Activated gamma-delta T cell (primary cell): Measurements from ENCODE around the gene RAB1A.

Experiments
- DNase-seq: peaks from one replicate; lab custom pipeline; 2025; lab: John Stamatoyannopoulos, UW

RAB1A gene

DNA sequence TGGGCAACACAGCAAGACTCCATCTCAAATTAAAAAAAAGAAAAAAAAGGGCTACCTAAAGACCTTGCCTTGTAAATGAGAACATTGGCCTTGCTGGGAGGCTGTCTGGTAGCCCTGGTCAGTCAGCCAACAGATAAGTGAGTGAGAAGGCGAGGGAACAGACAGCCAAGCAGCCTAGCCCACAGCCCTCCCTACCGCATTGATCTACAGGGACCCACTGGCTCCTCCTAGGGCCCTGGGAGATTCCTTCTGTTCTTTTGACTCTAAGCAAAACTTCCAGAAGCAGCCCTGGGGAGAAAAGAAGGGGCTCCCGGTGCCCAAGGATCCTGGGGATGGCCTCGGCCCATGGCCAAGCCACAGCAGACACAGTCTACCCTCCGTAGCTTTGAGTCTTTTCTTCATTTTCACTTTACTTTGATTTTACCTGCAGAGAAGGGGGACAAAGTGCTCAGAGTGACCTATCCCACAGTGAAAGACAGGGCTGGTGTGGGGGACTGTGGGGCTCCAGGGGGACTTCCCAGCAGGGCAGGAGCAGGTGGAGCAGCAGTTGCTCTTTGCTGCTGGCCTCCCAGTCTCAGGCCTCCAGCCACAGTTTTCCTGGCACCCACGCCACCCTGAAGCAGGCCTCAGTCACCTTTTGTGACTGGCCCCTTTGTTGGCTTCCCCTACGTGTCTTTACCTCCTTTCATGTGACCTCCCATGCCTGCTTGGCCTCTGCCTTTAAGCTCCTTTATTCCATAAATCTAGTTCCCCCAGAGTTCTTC is 68.6 kb downstream of the RAB1A start:
- no peak for DNase-seq

DNA sequence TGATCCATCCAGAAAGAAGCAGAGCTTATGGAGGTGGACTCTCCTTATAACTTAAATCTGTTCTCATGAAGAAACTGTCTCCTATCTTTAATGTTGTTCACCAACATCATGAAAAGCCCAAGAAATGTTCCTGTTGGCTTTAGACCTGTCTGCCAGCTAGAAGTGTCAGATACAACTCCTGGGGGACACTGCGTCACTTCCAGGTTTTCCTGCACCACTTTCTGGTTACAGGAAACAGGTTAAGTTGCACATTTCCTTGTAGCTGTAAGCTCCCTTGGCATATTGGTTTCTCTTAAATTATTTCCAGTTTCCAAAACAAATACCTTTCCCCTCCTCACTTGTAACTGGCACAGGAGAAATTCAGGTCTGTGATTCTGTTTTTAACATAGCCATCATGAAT is 70.8 kb downstream of the RAB1A start:
- DNase-seq = no peak

DNA sequence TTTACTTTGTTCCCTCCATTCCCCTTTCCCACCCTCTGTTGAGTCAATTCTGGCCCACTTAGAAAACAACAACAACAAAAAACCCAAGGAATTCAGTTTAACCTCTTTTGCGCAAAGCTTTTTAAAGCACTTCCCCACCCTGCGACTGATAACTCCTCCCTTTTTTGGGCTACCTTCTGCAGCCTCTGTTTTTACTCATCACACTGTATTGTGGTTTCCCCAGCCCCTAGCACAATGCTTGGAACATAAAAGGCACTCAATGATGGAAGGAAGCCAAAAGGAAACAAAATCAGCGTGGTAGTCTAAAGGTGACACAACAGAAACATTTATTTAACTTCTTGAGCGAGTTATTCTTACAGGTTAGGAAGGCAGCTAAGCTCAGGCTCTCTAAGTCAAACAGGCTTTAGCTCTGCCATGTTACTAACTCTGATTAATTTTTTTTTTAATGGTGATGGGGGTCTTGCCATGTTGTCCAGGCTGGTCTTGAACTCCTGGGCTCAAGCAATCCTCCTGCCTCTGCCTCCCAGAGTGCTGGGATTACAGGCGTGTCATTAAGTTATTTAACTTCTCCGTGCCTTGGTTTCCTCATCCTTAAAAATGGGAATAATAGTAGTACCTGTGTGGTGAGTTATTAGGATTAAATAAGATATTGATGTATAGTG is 72.4 kb downstream of the RAB1A start:
- DNase-seq = no peak

DNA sequence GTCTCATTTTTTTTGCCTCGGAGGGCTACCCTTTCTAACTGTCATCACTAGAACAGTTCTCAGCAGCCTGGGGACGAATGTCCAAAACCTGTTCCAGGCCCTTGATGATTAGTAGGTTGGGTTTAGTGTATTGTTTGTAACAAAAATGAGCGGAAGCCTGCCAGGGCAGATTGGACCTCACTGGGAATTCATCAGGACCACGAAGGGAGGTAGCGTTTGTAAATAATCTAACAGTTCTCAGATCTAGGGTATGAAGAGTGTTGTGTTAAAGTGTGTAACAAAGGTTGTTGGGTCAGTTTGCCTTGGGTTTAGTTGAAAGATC is 72.9 kb downstream of the RAB1A start:
- no peak for DNase-seq

DNA sequence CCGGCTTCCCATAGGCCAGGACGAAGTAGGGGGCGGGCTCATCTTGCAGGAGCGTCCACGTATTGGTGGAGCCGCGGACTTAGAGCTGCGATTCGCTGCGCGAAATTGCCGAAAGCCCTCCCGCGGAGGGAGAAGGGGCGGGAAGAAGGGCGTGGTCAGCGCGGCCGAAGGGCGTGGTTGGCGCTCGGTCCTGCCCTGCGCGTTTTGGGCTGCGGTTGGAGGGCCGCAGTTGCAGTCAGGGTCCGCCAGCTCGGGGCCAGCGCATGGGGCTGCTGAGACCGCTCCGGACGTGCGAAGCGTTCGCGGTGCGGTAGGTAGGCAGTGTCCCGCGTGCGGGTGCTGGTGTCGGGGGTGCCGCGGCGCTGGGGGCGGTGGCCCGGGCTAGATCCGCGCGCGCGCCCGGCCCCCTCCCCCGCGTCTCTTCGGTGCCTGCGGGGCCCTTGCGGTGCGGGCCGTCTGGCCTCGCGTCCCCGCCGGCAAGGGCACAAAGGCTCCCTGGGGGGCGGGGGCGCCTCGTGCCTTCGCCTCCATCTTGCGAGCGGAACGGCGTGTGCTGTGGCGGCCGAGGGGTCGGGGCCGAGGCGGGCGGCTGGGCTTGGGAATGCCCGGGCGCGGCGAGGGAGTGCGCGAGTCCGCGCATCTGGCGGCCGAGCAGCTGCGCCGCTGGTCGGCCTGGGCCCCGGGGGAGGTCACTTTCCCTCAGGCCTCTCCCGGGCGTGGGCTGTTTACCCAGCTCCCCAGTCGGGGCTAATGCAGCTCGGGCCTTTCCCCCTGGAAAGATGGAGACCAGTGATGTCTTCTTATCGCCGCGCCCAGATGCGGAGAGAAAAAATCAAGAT is 73.5 kb downstream of the RAB1A start, which contains the start of gene CEP68:
TSS of gene CEP68 (plus strand) at position 202 of the 839 bp plus-strand sequence. CDS start 13,029 bp downstream, outside the sequence.
- peak; percentile 81 for DNase-seq

DNA sequence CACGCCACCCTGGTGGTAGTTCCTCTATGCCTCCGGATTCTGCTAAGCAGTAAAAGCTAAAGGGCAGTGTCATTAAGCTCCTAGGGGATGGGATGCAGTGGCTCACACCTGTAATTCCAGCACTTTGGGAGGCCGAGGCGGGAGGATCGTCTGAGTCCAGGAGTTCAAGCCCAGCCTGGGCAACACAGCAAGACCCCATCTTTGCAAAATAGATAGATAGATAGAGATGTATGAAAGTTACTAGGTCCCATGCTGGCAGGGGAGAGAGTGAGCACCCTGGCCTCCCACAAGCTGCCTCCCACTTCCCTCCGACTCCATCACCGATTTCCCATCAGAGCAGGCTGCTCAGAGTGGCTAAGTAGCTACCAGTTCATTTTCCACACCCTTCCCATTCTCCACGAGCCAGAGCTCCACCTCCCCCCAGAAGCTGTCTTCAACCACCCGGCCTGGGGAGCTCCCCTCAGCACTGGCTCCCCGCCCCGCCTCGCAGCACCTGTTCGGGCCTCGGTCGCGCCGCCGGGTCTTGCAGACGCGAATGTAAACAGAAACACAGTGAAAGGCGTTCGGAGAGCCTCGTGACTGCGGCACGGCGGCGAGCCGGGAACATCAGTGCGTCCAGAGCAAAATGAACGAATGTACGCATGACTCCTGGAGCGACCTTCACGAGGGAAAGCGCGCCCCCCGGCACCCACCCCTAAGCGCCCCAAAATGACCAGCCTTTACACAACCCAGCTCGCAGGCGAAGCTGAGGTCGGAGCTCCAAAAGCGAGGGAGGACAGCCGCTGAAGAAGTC is 74.3 kb downstream of the RAB1A start:
- DNase-seq = peak; percentile 60

DNA sequence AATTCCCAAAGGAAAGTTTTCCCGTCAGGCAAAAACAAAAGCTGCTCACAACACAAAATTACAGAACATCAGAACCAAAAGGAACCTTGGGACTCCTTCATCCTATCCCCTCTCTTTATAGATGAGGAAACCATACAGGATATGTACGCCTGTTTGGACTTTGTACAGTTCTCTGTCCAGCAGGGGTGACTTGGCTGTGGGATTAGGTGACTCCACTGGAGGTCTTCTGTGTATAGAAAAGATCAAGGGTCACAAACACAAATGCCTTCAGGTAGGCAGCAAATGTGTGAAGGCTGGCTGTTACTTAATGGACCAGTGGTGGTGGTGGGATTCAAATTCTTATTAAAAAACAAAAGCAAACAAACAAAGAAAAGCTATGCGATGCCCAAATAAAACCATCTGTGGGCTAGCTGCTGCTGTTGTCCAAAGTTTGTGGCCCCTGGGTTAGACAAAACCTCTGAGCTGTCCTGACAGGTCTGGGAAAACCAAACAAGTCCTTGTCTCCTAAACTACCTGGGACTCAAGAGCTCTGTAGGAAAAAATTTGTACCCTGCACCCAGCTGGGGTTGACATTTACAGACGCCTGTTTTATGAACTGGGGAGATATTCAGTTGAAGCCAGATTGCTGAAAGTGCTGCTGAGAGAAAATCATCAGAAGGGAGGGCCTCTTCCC is 75.0 kb downstream of the RAB1A start:
- DNase-seq = no peak

DNA sequence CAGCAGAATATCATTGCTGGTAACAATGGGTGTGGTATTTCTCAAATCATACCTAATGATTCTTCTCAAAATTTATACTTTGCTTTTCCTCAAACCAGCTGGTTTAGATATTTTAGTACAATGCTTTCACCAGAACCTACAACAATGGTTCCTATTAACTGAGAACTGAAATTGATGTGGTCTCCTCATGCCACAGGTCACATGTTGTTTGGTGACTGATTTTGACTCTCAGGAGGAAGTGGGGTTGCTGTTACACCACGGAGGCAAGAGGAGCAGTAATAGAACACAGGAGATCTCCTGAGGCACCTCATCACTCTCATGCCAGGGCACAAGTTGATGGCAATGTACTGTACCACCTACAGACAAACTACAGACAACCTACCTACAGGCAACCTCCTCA is 76.7 kb downstream of the RAB1A start:
- DNase-seq = no peak

DNA sequence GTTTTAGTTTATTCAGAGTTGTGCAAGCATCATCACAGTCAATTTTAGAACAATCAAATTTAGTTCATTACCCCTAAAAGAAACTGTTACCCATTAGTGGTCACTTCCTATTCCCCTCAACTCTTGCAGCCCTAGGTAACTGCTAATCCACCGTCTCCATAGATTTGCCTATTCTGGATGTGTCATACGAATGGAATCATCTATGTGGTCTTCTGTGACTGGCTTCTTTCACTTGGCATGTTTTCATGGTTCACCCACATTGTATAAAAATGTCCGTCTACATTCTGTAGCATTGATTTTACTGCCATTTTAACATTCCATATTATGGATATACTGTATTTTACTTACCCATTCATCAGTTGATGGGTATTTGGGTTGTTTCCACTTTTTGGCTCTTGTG is 79.0 kb downstream of the RAB1A start:
- DNase-seq = no peak

DNA sequence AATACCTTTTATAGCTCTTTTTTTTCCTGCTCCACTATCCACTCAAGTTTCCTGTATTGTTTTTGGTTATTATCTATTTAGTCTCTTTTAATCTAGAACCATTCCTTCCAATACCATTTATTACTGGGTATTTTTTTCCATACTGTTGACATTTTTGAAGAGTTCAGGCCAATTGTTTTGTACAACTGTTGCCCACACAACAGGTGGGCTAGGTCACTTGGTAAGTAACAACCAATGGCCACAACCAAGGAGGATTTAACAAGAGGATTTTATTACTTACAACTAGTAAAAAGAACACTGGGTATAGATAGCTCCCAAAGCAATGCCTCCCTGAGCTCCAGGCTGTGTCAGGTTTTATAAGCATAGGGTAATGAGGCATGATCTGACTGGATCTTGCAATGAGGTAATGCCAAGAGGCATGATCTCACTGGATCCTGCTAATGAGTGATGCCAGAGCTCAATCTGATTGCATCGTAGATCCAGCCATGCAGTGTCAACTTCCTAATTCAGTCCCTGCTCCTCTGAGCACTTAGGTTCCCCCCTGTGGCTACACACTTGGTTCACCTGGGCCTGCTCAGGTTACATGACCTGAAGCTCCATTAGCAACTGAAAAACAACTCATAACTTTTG is 80.8 kb downstream of the RAB1A start:
- DNase-seq = no peak

DNA sequence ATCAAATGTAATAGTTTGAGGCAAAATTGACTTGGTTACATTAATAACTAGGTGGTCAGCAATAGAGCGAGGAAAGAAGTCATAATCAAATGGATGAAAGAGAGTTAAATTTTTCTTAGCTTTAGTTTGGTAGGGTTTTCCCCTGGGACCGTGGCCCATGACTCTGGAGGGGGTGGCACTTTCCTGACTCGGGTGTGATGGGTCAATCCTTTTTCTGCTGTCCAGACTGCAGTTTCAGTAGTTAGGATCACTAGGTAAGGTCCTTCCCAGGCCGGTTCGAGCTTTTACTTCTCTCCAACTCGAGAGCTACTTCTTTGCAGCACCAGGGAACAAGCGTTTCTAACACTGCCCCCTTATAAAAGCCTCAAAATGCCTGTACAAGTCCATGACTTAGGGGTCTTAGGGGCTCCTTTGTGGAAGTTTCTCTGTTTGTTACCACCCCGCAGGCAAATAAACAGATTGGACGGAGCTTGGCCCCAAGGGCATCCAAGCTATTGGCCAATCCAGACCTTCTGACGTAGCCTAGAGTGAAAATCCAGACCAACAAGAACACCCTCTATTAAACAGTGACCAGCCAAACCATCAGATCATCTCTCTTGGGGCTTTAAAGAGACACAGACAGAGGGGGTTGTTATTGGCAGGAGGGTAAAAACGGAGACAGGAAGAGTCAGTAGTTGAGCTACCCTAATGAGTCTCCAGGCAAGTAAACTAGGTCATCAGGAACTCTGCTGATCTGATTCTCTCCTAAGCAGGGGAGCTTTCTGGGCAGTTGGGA is 83.1 kb downstream of the RAB1A start:
- DNase-seq = no peak

DNA sequence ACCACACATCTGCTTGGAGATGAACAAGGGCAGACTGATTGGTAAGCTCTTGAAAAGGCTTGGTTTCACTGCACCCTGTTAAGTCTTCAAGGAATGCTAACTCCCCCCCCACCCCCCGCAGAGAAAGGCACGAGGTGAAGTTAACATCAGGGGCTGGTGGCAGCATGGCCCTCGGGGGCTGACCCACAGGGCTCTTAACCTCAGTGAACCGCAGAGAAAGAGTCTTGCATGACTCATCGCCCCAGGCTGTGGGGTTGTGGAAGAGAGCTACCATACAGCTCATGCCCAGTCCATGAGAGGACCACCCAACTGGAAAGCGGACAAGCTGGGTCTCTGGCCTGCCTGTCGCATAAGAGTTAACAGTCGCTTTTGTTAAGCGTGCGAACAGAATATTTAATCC is 84.3 kb downstream of the RAB1A start:
- no peak for DNase-seq

DNA sequence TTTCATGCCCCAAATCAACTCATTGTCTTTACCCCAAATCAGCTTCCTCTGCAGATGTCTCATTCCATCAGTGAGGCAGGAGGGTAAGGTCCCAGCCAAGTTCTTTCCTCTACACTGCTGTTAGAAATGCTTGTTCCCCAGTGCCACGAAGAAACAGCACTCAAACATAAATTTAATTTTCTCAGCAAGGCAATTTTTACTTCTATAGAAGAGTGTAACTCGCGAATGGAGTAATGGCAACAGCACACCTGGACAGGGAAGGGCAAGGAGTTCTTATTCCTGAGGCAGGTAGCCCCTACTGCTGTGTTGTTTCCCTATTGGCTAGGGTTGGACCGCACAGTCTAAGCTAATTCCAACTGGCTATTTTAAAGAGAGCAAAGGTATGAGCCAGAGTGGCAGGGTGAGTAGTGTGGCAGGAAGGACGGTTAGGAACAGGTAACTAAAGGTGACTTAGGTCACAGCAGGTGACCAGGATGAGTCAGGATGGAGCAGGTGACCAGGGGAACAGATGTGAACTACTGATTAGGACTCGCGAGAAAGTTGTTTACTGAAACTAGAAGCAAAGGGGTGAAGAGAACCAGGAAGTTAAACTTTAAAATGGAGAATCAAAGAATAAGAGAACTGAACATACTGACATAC is 85.7 kb downstream of the RAB1A start:
- DNase-seq = no peak

DNA sequence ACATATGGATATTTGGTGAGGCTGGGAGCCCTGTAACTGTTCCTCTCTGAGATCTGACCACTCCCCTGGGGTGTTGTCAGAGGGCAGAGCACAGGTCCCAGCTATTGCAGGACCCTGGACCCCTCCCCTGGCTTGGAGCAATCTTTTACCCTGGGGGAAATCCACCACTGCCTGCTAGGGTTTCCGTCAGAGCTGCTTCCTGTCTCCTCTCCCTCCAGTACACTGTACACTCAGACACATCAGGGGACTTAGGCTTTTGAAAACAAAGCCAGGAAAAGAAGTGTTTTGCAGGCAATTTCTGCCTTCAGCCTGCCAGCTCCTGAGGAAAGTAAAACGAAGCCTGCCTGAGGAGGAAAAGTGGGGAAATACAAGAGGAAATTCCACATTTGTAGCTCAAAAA is 86.9 kb downstream of the RAB1A start:
- DNase-seq = no peak

DNA sequence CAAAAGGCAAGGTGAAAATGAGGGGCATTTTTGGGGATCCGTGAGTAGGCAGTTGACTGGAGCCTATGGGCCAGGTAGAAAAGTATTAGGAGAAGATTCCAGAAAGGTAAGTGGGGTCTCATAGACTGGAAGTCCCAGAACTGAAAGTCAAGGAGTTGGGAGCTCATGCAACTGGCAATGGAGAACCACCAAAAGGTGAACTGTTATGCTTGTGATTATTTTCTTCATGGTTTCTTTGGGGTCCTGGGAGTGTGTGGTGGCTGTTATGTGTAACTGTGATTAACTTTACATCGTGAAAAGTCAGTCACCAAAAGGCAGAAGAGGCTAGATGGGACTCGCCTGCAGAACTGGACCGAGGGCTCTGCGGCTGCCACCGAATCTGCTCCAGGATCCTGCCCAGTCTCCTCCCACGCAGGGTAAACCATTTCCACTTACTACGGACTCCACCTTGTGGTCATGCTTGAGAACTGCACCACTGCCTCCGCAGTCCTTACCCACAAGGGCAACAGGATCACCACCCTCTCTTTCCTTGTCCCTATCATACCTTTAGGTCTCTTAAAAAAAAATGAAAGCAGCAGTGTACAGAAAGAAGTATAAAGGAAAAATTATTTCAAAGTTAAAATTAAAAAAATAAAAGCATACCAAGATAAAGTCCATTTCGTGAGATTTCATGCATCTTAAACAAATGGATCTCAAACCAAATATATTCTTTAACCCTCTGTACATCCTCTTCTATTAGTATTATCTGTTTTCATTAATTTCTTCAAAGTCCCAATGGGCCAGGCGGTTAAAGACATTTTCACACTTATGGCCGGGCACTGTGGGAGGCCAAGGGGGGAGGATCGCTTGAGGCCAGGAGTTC is 89.3 kb downstream of the RAB1A start:
- DNase-seq = no peak

DNA sequence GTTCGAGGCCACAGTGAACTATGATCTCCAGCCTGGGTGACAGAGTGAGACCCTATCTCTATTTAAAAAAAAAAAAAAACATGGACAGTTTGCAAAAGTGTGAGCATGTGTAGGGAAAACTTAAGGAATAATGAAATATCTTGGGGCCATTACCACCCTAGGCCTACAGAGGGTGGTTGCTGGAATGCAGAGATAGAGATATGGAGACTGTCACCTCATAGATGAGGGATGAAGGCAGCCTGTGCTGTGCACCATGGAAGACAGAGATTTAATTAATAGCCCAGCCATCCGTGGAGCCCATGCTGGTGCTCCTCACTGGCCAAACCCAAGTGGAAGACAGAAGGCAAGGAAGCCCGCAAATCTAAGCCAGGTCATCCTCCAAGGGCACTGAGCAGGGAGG is 90.3 kb downstream of the RAB1A start:
- DNase-seq = no peak

DNA sequence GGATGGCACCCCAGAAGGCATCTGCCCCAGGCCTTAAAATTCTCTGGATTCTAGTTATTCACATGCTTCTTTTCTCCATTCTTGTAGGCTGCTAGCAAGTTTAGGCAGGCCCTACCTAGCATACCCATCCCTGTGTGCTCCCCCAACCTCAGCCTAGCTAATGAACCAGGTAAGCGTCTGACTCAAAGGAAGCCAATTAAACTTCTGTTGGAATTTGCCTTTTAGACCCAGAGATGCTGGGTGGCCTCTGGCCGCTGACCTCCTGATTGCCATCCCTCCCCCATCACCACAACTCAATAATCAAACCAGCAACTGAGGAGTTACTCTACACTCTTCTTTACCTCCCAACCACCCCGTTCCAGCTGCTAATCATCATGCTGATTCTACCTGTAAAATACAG is 92.7 kb downstream of the RAB1A start:
- DNase-seq = no peak
